DND-41 (cell line): Measurements from ENCODE around the gene LRP2BP.

Experiments
- ATAC-seq: fragments of 200-7000 bp; cut with Tn5 transposase; 3 replicates; pipeline ENCODE4 v1.9.1; 2021; ENCODE audit warnings: low read depth; ENCODE audit not compliant: insufficient read depth
- DNase-seq: peaks from one replicate; pipeline ENCODE4 v3.0.0-alpha.2; 2020
- H2AFZ ChIP-seq: 2 replicates; pipeline ENCODE4 v1.6.0; 2012; ENCODE audit warnings: low read depth, low read length
- H3K27ac ChIP-seq: 2 replicates; pipeline ENCODE4 v1.5.1; 2012; ENCODE audit warnings: low read length, inconsistent platforms
- H3K27me3 ChIP-seq: fragments of 200-600 bp; sonication (generic); 2 replicates; pipeline ENCODE4 v1.6.0; 2012; ENCODE audit warnings: low read length, mild to moderate bottlenecking, inconsistent platforms; ENCODE audit not compliant: insufficient read depth, poor library complexity
- H3K36me3 ChIP-seq: 2 replicates; pipeline ENCODE4 v1.5.1; 2012; ENCODE audit warnings: low read length, inconsistent platforms; ENCODE audit not compliant: insufficient read depth
- H3K4me1 ChIP-seq: 2 replicates; pipeline ENCODE4 v1.5.1; 2012; ENCODE audit warnings: mild to moderate bottlenecking, low read length; ENCODE audit not compliant: insufficient read depth
- H3K4me2 ChIP-seq: 2 replicates; pipeline ENCODE4 v1.6.0; 2012; ENCODE audit warnings: mild to moderate bottlenecking, moderate library complexity, low read length, inconsistent platforms; ENCODE audit not compliant: insufficient read depth
- H3K4me3 ChIP-seq, 2 experiments: fragments of 200-600 bp in 1 of 2; shearing (Covaris generic) in 1 of 2; 2 replicates each; pipeline ENCODE4 v1.5.1; 2012 to 2016; ENCODE audit warnings: inconsistent platforms in 2 of 2, low read length in 2 of 2, mild to moderate bottlenecking in 2 of 2, low read depth in 1 of 2, moderate library complexity in 1 of 2
- H3K79me2 ChIP-seq: 2 replicates; pipeline ENCODE4 v1.6.0; 2012; ENCODE audit warnings: low read length, inconsistent platforms; ENCODE audit not compliant: insufficient read depth
- H3K9ac ChIP-seq: 2 replicates; pipeline ENCODE4 v1.6.0; 2012; ENCODE audit warnings: low read depth, mild to moderate bottlenecking, inconsistent platforms, low read length, moderate library complexity
- H3K9me3 ChIP-seq: 2 replicates; pipeline ENCODE4 v1.5.1; 2012; ENCODE audit warnings: low read length, moderate library complexity, mild to moderate bottlenecking, inconsistent platforms; ENCODE audit not compliant: insufficient read depth, severe bottlenecking
- H4K20me1 ChIP-seq: 2 replicates; pipeline ENCODE4 v1.6.0; 2012; ENCODE audit warnings: low read length; ENCODE audit not compliant: insufficient read depth
- EZH2 ChIP-seq: IDR thresholded peaks from 3 replicates; pipeline ENCODE4 v1.6.1; 2012; ENCODE audit warnings: borderline replicate concordance, low read depth, mild to moderate bottlenecking, moderate library complexity, low read length, inconsistent platforms; ENCODE audit not compliant: severe bottlenecking
- TF ChIP-seq, protein P1 (sequence below): IDR thresholded peaks from 2 replicates; pipeline ENCODE4 v1.5.1; 2012; ENCODE audit warnings: borderline replicate concordance, low read length, moderate library complexity, mild to moderate bottlenecking; ENCODE audit not compliant: poor library complexity, severe bottlenecking; ENCODE audit errors: extremely low read depth

LRP2BP gene

DNA sequence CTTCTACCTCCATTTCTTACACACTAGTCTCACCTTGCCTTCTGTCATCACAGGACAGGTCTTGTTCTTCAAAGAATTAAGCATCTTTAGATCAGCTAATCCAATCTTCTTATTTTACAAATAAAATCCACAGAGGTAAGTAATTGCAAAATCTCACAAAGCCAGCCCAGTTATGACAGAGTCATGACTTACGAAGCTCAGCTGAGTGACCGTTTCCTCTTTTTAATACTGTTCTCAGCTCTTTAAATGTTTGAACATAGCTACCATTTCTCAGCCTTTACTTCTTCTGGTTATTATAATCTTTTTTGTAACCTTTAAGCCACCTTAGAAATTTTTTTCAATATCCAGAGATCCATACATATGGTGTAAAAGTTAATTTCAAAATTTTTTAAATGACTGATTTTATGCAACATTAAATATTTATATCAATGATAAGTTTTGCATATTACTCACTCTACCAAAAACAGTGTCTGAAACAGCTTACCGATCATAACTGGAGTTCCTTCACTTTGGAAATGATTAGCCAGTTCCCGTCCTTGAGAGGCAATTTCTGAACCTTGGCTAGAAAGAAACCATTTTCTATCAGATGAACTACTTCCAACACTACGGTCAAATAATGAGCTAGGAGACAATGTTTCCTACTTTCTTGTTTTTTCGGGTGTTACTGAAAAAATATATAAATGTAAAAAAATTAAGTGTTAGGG is 9.7 kb upstream of the LRP2BP start:
- no peaks in the 10 kb centered on the region for H3K79me2 ChIP-seq

DNA sequence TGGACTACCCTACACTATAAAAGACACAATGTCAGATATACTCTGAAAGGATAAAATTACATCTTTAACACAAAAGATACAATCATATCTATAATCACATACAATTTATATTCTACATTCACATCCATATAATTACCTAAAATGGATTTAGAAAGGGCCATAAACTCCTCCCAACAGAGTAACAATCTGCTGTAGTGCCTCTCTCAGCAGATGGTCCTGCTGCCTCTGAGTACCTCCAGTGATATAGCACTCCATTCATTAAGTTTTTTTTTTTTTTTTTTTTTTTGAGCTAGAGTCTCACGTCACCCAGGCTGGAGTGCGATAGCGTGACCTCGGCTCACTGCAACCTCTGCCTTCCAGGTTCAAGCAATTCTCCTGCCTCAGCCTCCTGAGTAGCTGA is 8.3 kb upstream of the LRP2BP start:
- no peak overlapping the region for H3K27ac ChIP-seq
- no peaks in the 10 kb centered on the region for H3K9me3 ChIP-seq
- H3K4me3 ChIP-seq = no peak overlapping the region
- no peak overlapping the region for H2AFZ ChIP-seq
- DNase-seq = no peak
- no peaks in the 10 kb centered on the region; the same call in 1 of the 2 replicates for H3K4me1 ChIP-seq
- no peak for ATAC-seq
- no peaks in the 10 kb centered on the region for H4K20me1 ChIP-seq
- H3K4me2 ChIP-seq = no peak overlapping the region
- no peaks in the 10 kb centered on the region for H3K79me2 ChIP-seq
- TF ChIP-seq, protein P1, sequence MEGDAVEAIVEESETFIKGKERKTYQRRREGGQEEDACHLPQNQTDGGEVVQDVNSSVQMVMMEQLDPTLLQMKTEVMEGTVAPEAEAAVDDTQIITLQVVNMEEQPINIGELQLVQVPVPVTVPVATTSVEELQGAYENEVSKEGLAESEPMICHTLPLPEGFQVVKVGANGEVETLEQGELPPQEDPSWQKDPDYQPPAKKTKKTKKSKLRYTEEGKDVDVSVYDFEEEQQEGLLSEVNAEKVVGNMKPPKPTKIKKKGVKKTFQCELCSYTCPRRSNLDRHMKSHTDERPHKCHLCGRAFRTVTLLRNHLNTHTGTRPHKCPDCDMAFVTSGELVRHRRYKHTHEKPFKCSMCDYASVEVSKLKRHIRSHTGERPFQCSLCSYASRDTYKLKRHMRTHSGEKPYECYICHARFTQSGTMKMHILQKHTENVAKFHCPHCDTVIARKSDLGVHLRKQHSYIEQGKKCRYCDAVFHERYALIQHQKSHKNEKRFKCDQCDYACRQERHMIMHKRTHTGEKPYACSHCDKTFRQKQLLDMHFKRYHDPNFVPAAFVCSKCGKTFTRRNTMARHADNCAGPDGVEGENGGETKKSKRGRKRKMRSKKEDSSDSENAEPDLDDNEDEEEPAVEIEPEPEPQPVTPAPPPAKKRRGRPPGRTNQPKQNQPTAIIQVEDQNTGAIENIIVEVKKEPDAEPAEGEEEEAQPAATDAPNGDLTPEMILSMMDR = no peak
- TF ChIP-seq EZH2 = no peak
- no peaks in the 10 kb centered on the region for H3K27me3 ChIP-seq
- no peak overlapping the region for H3K9ac ChIP-seq
- peaks cover 51% of the 10 kb centered on the region for H3K36me3 ChIP-seq

More for the DNA sequence above, 9.7 kb upstream of the LRP2BP start:
- H3K36me3 ChIP-seq = peaks cover 43% of the 10 kb centered on the region
- H3K9me3 ChIP-seq = no peaks in the 10 kb centered on the region
- no peak overlapping the region for H3K27ac ChIP-seq
- no peak for ATAC-seq
- H3K27me3 ChIP-seq = no peaks in the 10 kb centered on the region
- no peak for DNase-seq
- no peaks in the 10 kb centered on the region for H4K20me1 ChIP-seq
- no peak overlapping the region for H3K4me3 ChIP-seq
- no peak overlapping the region for H3K4me2 ChIP-seq
- no peak for TF ChIP-seq EZH2
- TF ChIP-seq, protein P1 = no peak
- no peak overlapping the region for H3K9ac ChIP-seq
- H3K4me1 ChIP-seq = no peaks in the 10 kb centered on the region
- H2AFZ ChIP-seq = no peak overlapping the region

DNA sequence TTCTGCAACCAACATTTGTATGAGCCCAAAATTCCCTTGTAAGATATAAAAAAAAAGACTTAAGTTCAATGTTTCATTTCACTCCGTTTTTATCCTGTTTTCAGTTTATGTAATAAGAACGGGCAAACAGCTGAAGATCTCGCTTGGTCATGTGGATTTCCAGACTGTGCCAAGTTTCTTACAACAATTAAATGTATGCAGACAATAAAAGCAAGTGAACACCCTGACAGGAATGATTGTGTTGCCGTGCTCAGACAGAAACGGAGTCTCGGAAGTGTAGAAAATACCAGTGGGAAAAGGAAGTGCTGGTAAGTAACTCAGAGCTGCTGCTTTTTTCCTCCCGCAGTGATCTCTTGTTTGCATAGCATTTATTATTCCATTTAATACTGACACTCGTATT is 3.7 kb upstream of the LRP2BP start:
- Histone ChIP-seq H3K27ac (no peak overlapping the region), H3K4me2 (no peak overlapping the region), H3K4me1 (peaks cover 32% of the 10 kb centered on the region), H3K4me3 (no peak overlapping the region), H2AFZ (no peak overlapping the region), H4K20me1 (no peaks in the 10 kb centered on the region), H3K36me3 (peaks cover 37% of the 10 kb centered on the region), H3K27me3 (no peaks in the 10 kb centered on the region), H3K9me3 (no peaks in the 10 kb centered on the region), H3K79me2 (peaks cover 11% of the 10 kb centered on the region; the same call in 1 of the 2 replicates), H3K9ac (no peak overlapping the region)
- DNase-seq (no peak), ATAC-seq (no peak)
- TF ChIP-seq, protein P1 = no peak
- TF ChIP-seq EZH2 = no peak
